Measurements from ENCODE around the gene CACUL1. TPM values are rescaled to one million over a fixed set of nuclear protein-coding genes. Genes with fewer than 3 reads are reported as not detected.

CACUL1 gene
- total RNA-seq, 1 donor from 2014 or later: 23.5 TPM

- intact Hi-C loops (cut with micrococcal nuclease): no loop called here
Measured at GRCh38 chr10:118734475-118734874, 20.3 kb downstream of the CACUL1 start.

GRCh38 chr10:118732245-118733165 lies 22.3 kb downstream of the CACUL1 start:
- intact Hi-C loops (cut with micrococcal nuclease): loop anchor here (1.0 kb wide), 2 partner anchors 23 to 34 kb away; no protein-coding TSS in a partner anchor

GRCh38 chr10:118730756-118731456 lies 23.9 kb downstream of the CACUL1 start:
- intact Hi-C loops (cut with micrococcal nuclease): no loop called here

- intact Hi-C loops (cut with micrococcal nuclease): no loop called here
Measured at GRCh38 chr10:118729641-118730258, 25.0 kb downstream of the CACUL1 start.

- intact Hi-C loops (cut with micrococcal nuclease): no loop called here
Measured at GRCh38 chr10:118729200-118729599, 25.6 kb downstream of the CACUL1 start.

- intact Hi-C loops (cut with micrococcal nuclease): no loop called here
Measured at GRCh38 chr10:118725886-118726500, 28.8 kb downstream of the CACUL1 start.

- intact Hi-C loops (cut with micrococcal nuclease): no loop called here
Measured at GRCh38 chr10:118723466-118723865, 31.3 kb downstream of the CACUL1 start.

- intact Hi-C loops (cut with micrococcal nuclease): loop anchor here (1.0 kb wide), 1 partner anchor 153 kb away; no protein-coding TSS in a partner anchor
Measured at GRCh38 chr10:118721539-118721876, 33.3 kb downstream of the CACUL1 start.

GRCh38 chr10:118720685-118721538 lies 33.9 kb downstream of the CACUL1 start:
- intact Hi-C loops (cut with micrococcal nuclease): loop anchor here (1.0 kb wide), 1 partner anchor 153 kb away; no protein-coding TSS in a partner anchor

GRCh38 chr10:118714366-118714765 lies 40.4 kb downstream of the CACUL1 start:
- intact Hi-C loops (cut with micrococcal nuclease): no loop called here

GRCh38 chr10:118712930-118713634 lies 41.7 kb downstream of the CACUL1 start:
- intact Hi-C loops (cut with micrococcal nuclease): loop anchor here (2.0 kb wide), 1 partner anchor 14 kb away; no protein-coding TSS in a partner anchor

GRCh38 chr10:118712080-118712479 lies 42.7 kb downstream of the CACUL1 start:
- intact Hi-C loops (cut with micrococcal nuclease): loop anchor here (2.0 kb wide), 1 partner anchor 13 kb away; no protein-coding TSS in a partner anchor

GRCh38 chr10:118710487-118710886 lies 44.3 kb downstream of the CACUL1 start:
- intact Hi-C loops (cut with micrococcal nuclease): no loop called here

GRCh38 chr10:118708571-118708970 lies 46.2 kb downstream of the CACUL1 start:
- intact Hi-C loops (cut with micrococcal nuclease): no loop called here

- intact Hi-C loops (cut with micrococcal nuclease): no loop called here
Measured at GRCh38 chr10:118704711-118705110, 50.1 kb downstream of the CACUL1 start.

GRCh38 chr10:118701529-118702323 lies 53.0 kb downstream of the CACUL1 start:
- intact Hi-C loops (cut with micrococcal nuclease): no loop called here

GRCh38 chr10:118698421-118698820 lies 56.3 kb downstream of the CACUL1 start:
- intact Hi-C loops (cut with micrococcal nuclease): loop anchor here (1.0 to 5.0 kb wide), 4 partner anchors 14 to 57 kb away; no protein-coding TSS in a partner anchor

- intact Hi-C loops (cut with micrococcal nuclease): loop anchor here (5.0 kb wide), 1 partner anchor 38 kb away; no protein-coding TSS in a partner anchor
Measured at GRCh38 chr10:118694848-118695247, 59.9 kb downstream of the CACUL1 start.

- intact Hi-C loops (cut with micrococcal nuclease): no loop called here
Measured at GRCh38 chr10:118692872-118693271, 61.9 kb downstream of the CACUL1 start.

Measured in T-helper 2 cell treated with Interferon-gamma antibody and Interleukin-4, amounts not matched to agents 100 ng/mL and 5 ng/mL, for 36 hours (primary cell).